ENCODE measurements around the gene INPP1. TPM values are rescaled to one million over a fixed set of nuclear protein-coding genes. Genes with fewer than 3 reads are reported as not detected.
"Not testable (repeated sequence)": the region's sequence is repeated elsewhere in the genome, so short reads cannot be mapped to it uniquely, and the experiment has no call there.

INPP1 gene
- total RNA-seq, 1 donor from 2014 or later = 14.7 TPM

- no peak for DNase-seq
These were observed 8.7 kb upstream of the INPP1 start for GRCh38 chr2:190334479-190335224.

- DNase-seq = no peak
These were observed 8.2 kb upstream of the INPP1 start for GRCh38 chr2:190335225-190335559.

GRCh38 chr2:190335584-190335983, 7.8 kb upstream of the INPP1 start:
- DNase-seq = not testable (repeated sequence)

GRCh38 chr2:190336420-190336819, 7.0 kb upstream of the INPP1 start:
- DNase-seq = no peak

GRCh38 chr2:190338453-190338852, 4.9 kb upstream of the INPP1 start:
- DNase-seq = no peak

- DNase-seq = no peak
These were observed 4.0 kb upstream of the INPP1 start for GRCh38 chr2:190339394-190339793.

GRCh38 chr2:190340369-190340768, 3.0 kb upstream of the INPP1 start:
- no peak for DNase-seq

GRCh38 chr2:190342611-190343010, 778 bp upstream of the INPP1 start:
- no peak for DNase-seq

- DNase-seq = no peak
These were observed 277 bp upstream of the INPP1 start for GRCh38 chr2:190343089-190343535.

- no peak for DNase-seq
These were observed 963 bp downstream of the INPP1 start for GRCh38 chr2:190344276-190344827.

- DNase-seq = no peak
These were observed 7.0 kb downstream of the INPP1 start for GRCh38 chr2:190350371-190350770.

GRCh38 chr2:190351955-190352354, 8.6 kb downstream of the INPP1 start:
- DNase-seq = no peak

- DNase-seq = peak; percentile 12
These were observed 9.5 kb downstream of the INPP1 start for GRCh38 chr2:190352668-190353536.

GRCh38 chr2:190353537-190353899, 10.1 kb downstream of the INPP1 start:
- DNase-seq = no peak

- no peak for DNase-seq
These were observed 10.8 kb downstream of the INPP1 start for GRCh38 chr2:190354003-190354690.

GRCh38 chr2:190355968-190356644, 12.7 kb downstream of the INPP1 start:
- DNase-seq = no peak

GRCh38 chr2:190357600-190357999, 14.2 kb downstream of the INPP1 start:
- DNase-seq = no peak

- not testable (repeated sequence) for DNase-seq
These were observed 15.5 kb downstream of the INPP1 start for GRCh38 chr2:190358655-190359448.

GRCh38 chr2:190360561-190360960, 17.2 kb downstream of the INPP1 start:
- no peak for DNase-seq

- no peak for DNase-seq
These were observed 17.6 kb downstream of the INPP1 start for GRCh38 chr2:190360965-190361364.

- DNase-seq = no peak
These were observed 18.2 kb downstream of the INPP1 start for GRCh38 chr2:190361572-190361971.

Data from occipital lobe (tissue), 2 donors.